ENCODE results near the gene GTF2H4. TPM values are rescaled to one million over a fixed set of nuclear protein-coding genes. Genes with fewer than 3 reads are reported as not detected.
A peak's percentile ranks its signal among the peaks of the same experiment; 100 is the strongest.

Gene GTF2H4
- total RNA-seq, 1 experiment from 2014 or later = 33.9 TPM

DNA sequence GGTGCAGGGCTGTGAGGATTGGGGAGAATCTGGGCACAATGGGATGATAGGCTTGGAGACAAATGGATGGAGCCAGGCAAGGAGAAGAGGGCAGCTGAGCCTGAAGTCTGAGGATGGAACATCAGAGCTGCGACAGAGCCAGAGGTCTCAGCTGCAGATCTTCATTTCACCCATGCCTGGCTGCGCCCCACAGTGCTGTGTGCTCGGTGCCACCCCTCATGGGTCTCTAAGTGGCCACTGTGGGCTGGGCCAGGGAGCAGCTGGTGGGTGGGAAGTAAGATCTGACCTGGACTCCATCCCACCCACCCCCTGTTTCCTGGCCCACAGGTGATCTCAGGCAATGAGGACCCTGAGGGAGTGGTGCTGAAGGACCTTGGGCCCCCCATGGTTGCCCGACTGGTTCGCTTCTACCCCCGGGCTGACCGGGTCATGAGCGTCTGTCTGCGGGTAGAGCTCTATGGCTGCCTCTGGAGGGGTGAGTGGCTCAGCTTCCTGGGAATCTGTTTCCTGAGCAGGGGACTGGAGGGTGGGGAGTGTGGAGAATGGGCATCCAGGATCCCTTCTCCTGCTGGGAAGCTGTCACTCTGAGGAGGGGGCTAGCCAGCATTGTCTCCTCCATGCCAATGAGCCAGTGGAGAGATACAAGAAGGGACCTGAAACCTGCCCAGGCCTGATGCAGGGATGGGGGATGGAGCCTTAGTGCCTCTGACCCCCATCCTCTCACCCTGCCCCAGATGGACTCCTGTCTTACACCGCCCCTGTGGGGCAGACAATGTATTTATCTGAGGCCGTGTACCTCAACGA is 17.2 kb upstream of the GTF2H4 start:
- Mint-ChIP-seq H3K4me1 (ENCODE audit: insufficient read depth, unreplicated experiment) (peaks cover 38% of the 10 kb centered on the region), H3K27ac (ENCODE audit: low read depth, unreplicated experiment) (peak overlapping the region; percentile 17), H3K4me3 (ENCODE audit: unreplicated experiment) (no peak overlapping the region), H3K9me3 (ENCODE audit: unreplicated experiment) (no peaks in the 10 kb centered on the region), H3K36me3 (ENCODE audit: insufficient read depth, unreplicated experiment) (peaks cover 81% of the 10 kb centered on the region), H3K27me3 (ENCODE audit: insufficient read depth, unreplicated experiment) (no peaks in the 10 kb centered on the region)
- no TSS peak for BruUV-seq (replicated peaks)
- no peak for DNase-seq (ENCODE audit: unreplicated experiment)
- ChIA-PET POLR2A (interaction anchor here (0.7 to 4.8 kb wide), 11 partner anchors 9 to 273 kb away, joined by 3 to 38 read pairs (median 5); partner anchors contain the start of genes GTF2H4, IER3, MRPS18B and PPP1R10), CTCF (interaction anchor here (0.5 to 1.9 kb wide), 10 partner anchors 9 to 657 kb away, joined by 3 to 11 read pairs (median 5); partner anchors contain the start of genes NFKBIL1 and VARS2)
- TF ChIP-seq, protein P1, sequence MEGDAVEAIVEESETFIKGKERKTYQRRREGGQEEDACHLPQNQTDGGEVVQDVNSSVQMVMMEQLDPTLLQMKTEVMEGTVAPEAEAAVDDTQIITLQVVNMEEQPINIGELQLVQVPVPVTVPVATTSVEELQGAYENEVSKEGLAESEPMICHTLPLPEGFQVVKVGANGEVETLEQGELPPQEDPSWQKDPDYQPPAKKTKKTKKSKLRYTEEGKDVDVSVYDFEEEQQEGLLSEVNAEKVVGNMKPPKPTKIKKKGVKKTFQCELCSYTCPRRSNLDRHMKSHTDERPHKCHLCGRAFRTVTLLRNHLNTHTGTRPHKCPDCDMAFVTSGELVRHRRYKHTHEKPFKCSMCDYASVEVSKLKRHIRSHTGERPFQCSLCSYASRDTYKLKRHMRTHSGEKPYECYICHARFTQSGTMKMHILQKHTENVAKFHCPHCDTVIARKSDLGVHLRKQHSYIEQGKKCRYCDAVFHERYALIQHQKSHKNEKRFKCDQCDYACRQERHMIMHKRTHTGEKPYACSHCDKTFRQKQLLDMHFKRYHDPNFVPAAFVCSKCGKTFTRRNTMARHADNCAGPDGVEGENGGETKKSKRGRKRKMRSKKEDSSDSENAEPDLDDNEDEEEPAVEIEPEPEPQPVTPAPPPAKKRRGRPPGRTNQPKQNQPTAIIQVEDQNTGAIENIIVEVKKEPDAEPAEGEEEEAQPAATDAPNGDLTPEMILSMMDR (IDR thresholded peaks at IDR 0.05; ENCODE audit: unreplicated experiment) = no peak
- intact Hi-C loops (cut with micrococcal nuclease) = no loop called here

DNA sequence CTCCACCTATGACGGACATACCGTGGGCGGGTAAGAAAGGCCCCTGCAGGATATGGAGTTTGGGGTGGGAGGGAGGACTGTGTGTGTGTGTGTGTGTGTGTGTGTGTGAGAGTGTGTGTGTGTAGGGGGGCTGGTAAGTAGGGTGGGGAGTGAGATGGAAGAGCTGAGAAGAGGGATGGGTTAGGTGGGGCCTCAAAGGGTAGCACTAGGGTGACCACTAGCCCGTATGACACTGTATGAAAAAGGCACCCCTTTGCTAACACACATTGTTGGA is 16.6 kb upstream of the GTF2H4 start:
- no TSS peak for BruUV-seq (replicated peaks)
- Mint-ChIP-seq H3K27ac (ENCODE audit: low read depth, unreplicated experiment) (no peak overlapping the region), H3K9me3 (ENCODE audit: unreplicated experiment) (no peaks in the 10 kb centered on the region), H3K36me3 (ENCODE audit: insufficient read depth, unreplicated experiment) (peaks cover 82% of the 10 kb centered on the region), H3K4me1 (ENCODE audit: insufficient read depth, unreplicated experiment) (peaks cover 33% of the 10 kb centered on the region), H3K4me3 (ENCODE audit: unreplicated experiment) (no peak overlapping the region), H3K27me3 (ENCODE audit: insufficient read depth, unreplicated experiment) (no peaks in the 10 kb centered on the region)
- ChIA-PET CTCF (interaction anchor here (0.6 to 0.9 kb wide), 4 partner anchors 24 to 656 kb away, joined by 3 to 8 read pairs (median 4); partner anchors contain the start of gene NFKBIL1), POLR2A (interaction anchor here (1.3 to 4.8 kb wide), 4 partner anchors 9 to 166 kb away, joined by 4 to 38 read pairs (median 20); partner anchors contain the start of gene GTF2H4)
- no peak for DNase-seq (ENCODE audit: unreplicated experiment)
- TF ChIP-seq, protein P1 (IDR thresholded peaks at IDR 0.05; ENCODE audit: unreplicated experiment) = no peak
- intact Hi-C loops (cut with micrococcal nuclease) = no loop called here

DNA sequence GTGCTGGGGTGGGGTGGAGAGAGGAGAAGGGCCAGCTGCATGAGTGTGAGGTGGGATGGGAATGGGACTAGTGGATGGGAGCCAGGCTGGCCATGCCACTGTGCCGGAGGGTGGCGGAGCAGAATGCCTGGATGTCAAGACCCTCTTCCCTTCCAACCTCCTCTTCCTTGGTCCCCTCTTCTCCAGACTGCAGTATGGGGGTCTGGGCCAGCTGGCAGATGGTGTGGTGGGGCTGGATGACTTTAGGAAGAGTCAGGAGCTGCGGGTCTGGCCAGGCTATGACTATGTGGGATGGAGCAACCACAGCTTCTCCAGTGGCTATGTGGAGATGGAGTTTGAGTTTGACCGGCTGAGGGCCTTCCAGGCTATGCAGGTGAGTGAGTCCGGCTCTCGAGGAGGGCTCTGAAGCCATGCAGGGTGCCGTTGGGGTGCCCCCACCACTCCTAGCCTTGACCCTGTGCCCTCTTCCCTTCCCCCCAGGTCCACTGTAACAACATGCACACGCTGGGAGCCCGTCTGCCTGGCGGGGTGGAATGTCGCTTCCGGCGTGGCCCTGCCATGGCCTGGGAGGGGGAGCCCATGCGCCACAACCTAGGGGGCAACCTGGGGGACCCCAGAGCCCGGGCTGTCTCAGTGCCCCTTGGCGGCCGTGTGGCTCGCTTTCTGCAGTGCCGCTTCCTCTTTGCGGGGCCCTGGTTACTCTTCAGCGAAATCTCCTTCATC is 16.0 kb upstream of the GTF2H4 start:
- POLR2A ChIA-PET = interaction anchor here (1.3 to 4.8 kb wide), 2 partner anchors 15 to 23 kb away, joined by 4 to 38 read pairs; partner anchors contain the start of gene GTF2H4
- Mint-ChIP-seq H3K27ac (ENCODE audit: low read depth, unreplicated experiment) (no peak overlapping the region), H3K9me3 (ENCODE audit: unreplicated experiment) (no peaks in the 10 kb centered on the region), H3K4me1 (ENCODE audit: insufficient read depth, unreplicated experiment) (peaks cover 27% of the 10 kb centered on the region), H3K4me3 (ENCODE audit: unreplicated experiment) (no peak overlapping the region), H3K36me3 (ENCODE audit: insufficient read depth, unreplicated experiment) (peaks cover 86% of the 10 kb centered on the region), H3K27me3 (ENCODE audit: insufficient read depth, unreplicated experiment) (no peaks in the 10 kb centered on the region)
- CTCF ChIA-PET = interaction anchor here (0.6 to 0.9 kb wide), 4 partner anchors 21 to 408 kb away, joined by 3 to 6 read pairs (median 3); no protein-coding TSS in a partner anchor
- intact Hi-C loops (cut with micrococcal nuclease) = no loop called here
- no TSS peak for BruUV-seq (replicated peaks)
- TF ChIP-seq, protein P1 (IDR thresholded peaks at IDR 0.05; ENCODE audit: unreplicated experiment) = no peak
- no peak for DNase-seq (ENCODE audit: unreplicated experiment)

All from MCF 10A (cell line).